ENCODE results near the gene SCAPER. TPM values are rescaled to one million over a fixed set of nuclear protein-coding genes. Genes with fewer than 3 reads are reported as not detected.

SCAPER gene
- total RNA-seq, 1 donor from 2014 or later, result 21.5 TPM

DNA sequence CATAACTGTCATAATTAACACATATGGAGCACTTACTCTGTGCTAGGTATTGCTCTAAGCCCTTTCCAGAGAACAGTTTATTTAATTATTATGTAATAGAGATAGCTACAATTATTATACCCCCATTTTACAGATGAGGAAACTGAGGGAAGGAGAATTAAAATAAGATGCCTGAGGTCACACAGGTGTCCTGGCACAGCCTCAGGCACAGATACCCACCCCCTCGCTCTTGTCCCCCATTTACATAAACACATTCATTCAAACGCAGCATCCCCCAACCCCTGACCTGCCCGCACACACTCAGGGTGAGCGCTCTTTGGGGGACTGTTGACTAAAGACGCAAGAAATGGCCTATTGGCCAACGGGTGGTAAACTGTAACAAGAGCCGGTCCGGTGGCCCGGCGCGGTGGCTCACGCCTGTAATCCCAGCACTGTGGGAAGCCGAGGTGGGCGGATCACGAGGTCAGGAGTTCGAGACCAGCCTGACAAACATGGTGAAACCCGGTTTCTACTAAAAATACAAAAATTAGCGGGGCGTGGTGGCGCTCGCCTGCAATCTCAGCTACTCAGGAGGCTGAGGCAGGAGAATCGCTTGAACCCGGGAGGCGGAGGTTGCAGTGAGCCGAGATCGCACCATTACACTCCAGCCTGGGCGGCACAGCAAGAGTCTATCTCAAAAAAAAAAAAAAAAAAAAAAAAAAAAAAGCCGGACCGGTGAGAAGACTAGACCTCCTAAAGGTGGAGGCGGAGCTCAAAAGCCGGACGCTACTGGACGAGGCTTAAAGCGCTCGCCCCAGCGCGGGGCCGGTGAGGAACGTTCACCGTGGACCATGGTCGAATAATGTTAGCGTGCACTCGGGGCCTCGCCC is 570.5 kb downstream of the SCAPER start:
- peaks cover 14% of the 10 kb centered on the region for H3K36me3 Mint-ChIP-seq (ENCODE audit: low read depth)
- intact Hi-C loops (cut with micrococcal nuclease), result loop anchor here (5.0 to 10.0 kb wide), 3 partner anchors 320 to 733 kb away; no protein-coding TSS in a partner anchor
- H3K27me3 Mint-ChIP-seq (ENCODE audit: insufficient read depth), result peaks cover 49% of the 10 kb centered on the region
- peak overlapping the region; percentile 85 for H3K27ac Mint-ChIP-seq
- DNase-seq (ENCODE audit: low spot score), result no peak
- H3K4me3 Mint-ChIP-seq, result peak overlapping the region; percentile 92
- no peaks in the 10 kb centered on the region for H3K9me3 Mint-ChIP-seq
- H3K4me1 Mint-ChIP-seq (ENCODE audit: low read depth), result peaks cover 44% of the 10 kb centered on the region

DNA sequence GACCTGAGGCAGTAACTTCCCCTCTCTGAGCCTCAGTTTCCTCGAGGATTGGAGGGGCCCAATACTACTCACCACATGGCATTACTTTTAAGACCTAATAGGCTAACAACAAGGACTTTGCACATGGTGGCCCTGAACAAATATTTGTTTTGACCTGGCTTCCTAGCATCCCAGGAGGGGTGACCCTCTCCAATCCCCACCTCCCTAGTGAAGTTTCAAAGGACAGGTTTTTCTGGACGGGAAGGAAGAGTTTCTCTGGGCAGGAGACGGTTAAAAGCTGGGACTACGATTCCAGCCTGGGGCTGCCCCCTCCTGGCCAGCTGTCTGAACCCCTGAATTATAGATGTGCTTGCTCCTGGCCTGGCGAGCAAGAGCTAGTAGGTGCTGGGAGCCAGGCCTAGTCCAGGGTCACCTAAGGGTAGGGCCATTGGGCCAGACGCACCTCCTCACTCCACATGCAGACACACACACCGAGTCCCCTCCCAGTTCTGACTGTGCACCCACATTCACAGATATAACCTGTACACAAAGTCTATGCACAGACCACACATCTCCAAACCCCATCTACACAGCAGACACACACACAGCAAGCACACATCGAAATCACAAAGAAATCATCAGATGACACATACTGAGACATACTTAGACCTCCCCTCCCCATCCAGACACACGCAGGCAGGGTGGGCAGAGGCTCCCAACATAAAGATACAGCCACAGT is 571.3 kb downstream of the SCAPER start:
- Mint-ChIP-seq H3K4me1 (ENCODE audit: low read depth) (peaks cover 38% of the 10 kb centered on the region), H3K27me3 (ENCODE audit: insufficient read depth) (peaks cover 51% of the 10 kb centered on the region), H3K27ac (no peak overlapping the region), H3K9me3 (no peaks in the 10 kb centered on the region), H3K36me3 (ENCODE audit: low read depth) (peaks cover 14% of the 10 kb centered on the region), H3K4me3 (peak overlapping the region; percentile 43)
- no peak for DNase-seq (ENCODE audit: low spot score)
- intact Hi-C loops (cut with micrococcal nuclease), result loop anchor here (5.0 to 10.0 kb wide), 2 partner anchors 321 to 733 kb away; no protein-coding TSS in a partner anchor

DNA sequence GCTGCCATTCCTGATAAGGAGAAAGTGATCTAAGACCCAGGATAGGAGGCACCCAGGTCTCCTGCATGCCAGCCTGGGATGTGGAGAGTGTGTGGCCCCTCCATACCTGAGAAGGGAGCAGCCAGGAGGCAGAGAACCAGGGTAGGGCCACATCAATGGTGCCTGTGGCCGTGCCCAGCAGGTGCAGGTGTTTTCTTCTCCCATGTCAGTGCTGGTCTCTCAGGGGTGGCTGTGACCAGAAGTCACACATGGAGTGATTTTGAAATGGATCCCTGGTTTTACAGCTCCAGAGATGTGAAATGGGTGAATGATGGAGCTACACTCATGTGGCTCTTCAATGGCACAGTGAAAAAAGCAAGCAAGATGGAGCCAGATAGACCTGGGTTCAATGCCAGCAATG is 571.8 kb downstream of the SCAPER start:
- Mint-ChIP-seq H3K4me1 (ENCODE audit: low read depth) (peaks cover 32% of the 10 kb centered on the region), H3K9me3 (no peaks in the 10 kb centered on the region), H3K4me3 (no peak overlapping the region), H3K27ac (no peak overlapping the region), H3K27me3 (ENCODE audit: insufficient read depth) (peaks cover 49% of the 10 kb centered on the region), H3K36me3 (ENCODE audit: low read depth) (peaks cover 9% of the 10 kb centered on the region)
- no peak for DNase-seq (ENCODE audit: low spot score)
- intact Hi-C loops (cut with micrococcal nuclease), result loop anchor here (5.0 to 10.0 kb wide), 2 partner anchors 321 to 734 kb away; no protein-coding TSS in a partner anchor

DNA sequence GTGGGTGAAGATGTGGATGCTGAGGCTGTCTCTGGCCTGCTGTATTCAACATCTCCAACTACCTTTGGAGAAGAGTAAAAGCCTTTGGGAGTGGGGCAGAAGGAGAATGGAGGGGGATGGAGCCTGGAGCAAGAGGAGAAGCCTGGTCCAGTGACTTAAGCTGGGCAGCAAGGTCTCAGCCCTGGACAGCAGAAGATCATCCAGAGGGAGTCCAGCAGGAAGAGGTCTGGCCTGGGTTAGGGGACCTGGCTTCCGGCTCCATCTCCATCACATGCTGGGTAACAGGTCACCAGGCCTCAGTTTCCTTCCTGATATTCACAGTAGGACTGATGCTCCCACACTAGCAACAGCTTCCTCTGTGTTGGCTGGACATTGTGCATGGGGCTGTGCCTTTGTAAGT is 572.3 kb downstream of the SCAPER start:
- Mint-ChIP-seq H3K9me3 (no peaks in the 10 kb centered on the region), H3K27me3 (ENCODE audit: insufficient read depth) (peaks cover 53% of the 10 kb centered on the region), H3K36me3 (ENCODE audit: low read depth) (peaks cover 9% of the 10 kb centered on the region), H3K4me1 (ENCODE audit: low read depth) (peaks cover 31% of the 10 kb centered on the region), H3K4me3 (no peak overlapping the region), H3K27ac (no peak overlapping the region)
- no peak for DNase-seq (ENCODE audit: low spot score)
- intact Hi-C loops (cut with micrococcal nuclease), result loop anchor here (5.0 to 10.0 kb wide), 2 partner anchors 322 to 735 kb away; no protein-coding TSS in a partner anchor

DNA sequence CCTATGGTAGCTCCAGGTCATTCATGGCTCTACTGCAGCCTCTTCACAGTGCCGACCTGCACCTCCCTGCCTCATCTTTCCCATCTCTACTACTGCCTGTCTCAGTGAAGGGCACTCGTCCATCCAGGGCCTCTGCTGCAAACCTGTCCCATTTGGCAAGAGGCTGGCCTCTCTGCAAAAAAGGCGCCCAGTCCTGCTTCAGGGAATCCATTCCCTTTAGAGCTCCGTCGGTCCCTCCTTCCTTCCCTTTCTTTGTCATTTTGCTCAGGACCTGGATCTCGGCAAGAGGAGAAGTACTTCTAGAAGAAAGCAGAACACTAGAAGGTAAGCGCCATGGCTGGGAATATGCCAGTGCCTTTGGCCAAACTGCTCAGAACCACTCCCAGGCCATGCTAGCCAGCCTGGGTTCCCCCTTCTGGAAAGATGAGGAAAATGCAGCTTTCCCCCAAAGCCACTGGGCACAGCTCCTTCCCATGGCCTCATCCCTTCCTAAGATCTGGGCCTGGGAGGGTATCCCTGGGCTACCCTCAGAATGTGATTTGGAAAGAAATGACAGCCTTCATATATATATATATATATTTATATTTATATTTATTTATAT is 575.0 kb downstream of the SCAPER start:
- Mint-ChIP-seq H3K27me3 (ENCODE audit: insufficient read depth) (peaks cover 51% of the 10 kb centered on the region), H3K9me3 (no peaks in the 10 kb centered on the region), H3K36me3 (ENCODE audit: low read depth) (no peaks in the 10 kb centered on the region), H3K4me1 (ENCODE audit: low read depth) (peaks cover 8% of the 10 kb centered on the region), H3K27ac (no peak overlapping the region), H3K4me3 (no peak overlapping the region)
- no peak for DNase-seq (ENCODE audit: low spot score)
- intact Hi-C loops (cut with micrococcal nuclease), result loop anchor here (5.0 to 10.0 kb wide), 2 partner anchors 325 to 737 kb away; no protein-coding TSS in a partner anchor

DNA sequence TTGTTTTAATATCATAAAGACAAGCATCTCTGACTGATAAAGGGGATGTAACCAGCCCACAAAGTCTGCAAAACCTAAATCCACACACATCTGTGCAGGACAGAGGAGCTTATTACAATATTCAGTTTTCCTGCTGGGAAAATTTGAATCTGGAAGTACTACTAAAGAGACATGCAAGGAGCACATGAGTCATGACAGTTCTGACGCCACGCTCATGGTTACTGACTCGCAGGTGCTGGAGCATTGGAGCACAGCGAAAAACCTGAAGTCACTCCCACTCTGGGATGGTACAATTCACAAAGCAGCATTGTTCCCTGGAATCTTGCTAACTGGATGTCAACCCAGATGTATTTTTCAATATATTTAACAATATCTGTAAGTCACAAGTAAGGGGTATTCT is 576.2 kb downstream of the SCAPER start:
- Mint-ChIP-seq H3K27me3 (ENCODE audit: insufficient read depth) (peaks cover 45% of the 10 kb centered on the region), H3K9me3 (no peaks in the 10 kb centered on the region), H3K4me3 (no peak overlapping the region), H3K36me3 (ENCODE audit: low read depth) (no peaks in the 10 kb centered on the region), H3K4me1 (ENCODE audit: low read depth) (peaks cover 1% of the 10 kb centered on the region), H3K27ac (no peak overlapping the region)
- intact Hi-C loops (cut with micrococcal nuclease), result no loop called here
- no peak for DNase-seq (ENCODE audit: low spot score)

DNA sequence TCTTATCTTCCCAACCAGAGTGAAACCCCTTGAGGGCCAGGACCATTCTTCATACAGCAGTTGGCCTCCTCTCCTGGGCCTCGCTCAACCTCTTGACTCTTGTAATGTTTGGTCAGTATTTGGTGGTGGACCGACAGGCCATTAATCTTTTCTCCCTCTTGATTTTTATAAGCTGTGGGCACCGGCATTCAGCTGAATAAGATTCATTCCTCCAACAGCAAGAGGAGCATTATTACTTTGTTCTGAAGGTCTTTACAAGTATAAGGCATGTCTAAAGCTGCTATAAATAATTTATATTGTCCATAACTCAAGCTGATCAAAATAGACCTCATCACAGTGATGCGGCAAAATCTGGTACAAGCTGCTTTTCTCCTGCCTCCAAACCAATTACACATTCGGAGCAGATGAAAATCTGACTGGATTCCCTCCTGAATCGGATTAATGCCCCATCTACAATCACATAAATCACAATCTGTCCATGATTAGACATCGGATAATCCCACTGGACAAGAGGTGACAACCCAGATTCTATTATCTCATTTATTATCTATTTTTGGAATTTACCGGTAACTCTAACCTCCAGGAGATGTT is 576.9 kb downstream of the SCAPER start:
- intact Hi-C loops (cut with micrococcal nuclease), result no loop called here
- Mint-ChIP-seq H3K36me3 (ENCODE audit: low read depth) (no peaks in the 10 kb centered on the region), H3K4me3 (no peak overlapping the region), H3K27ac (no peak overlapping the region), H3K27me3 (ENCODE audit: insufficient read depth) (peaks cover 41% of the 10 kb centered on the region), H3K9me3 (no peaks in the 10 kb centered on the region), H3K4me1 (ENCODE audit: low read depth) (no peaks in the 10 kb centered on the region)
- DNase-seq (ENCODE audit: low spot score), result no peak

DNA sequence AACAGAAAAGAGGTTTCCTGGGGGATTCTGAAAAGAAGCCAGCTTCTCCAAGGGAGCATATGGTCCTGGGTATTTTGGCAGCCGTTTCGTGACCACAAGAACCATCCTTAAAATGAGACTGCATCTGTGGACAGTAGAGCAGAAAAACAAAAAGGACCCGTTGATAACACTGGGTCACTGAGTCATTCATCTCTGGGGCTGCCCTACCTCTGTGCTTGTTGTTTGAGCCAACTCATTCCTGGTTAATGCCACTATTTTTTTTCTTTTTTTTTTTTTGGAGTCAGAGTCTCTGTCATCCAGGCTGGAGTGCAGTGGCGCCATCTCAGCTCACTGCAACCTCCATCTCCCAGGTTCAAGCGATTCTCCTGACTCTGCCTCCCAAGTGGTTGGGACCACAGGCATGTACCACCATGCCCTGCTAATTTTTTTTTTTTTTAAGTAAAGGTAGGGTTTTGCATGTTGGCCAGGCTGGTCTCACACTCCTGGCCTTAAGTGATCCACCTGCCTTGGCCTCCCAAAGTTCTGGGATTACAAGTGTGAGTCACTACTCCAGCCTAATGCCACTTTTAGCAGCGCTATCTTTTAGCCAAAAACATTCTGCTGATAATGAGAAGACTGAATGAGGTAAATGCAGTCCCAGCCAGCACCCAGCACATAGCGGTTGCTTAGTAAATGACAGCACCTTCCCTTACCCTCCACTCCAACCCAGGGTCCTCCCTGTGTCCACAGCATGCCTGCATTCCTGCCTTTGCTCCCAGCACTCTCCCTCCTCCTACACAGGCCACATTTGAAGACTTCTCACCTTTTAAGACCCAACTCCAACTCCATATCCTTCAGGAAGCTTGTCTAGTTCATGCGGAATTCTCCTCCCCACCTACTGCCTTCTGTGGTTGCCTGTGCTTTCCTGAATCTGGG is 577.7 kb downstream of the SCAPER start:
- Mint-ChIP-seq H3K4me1 (ENCODE audit: low read depth) (no peaks in the 10 kb centered on the region), H3K27ac (no peak overlapping the region), H3K36me3 (ENCODE audit: low read depth) (no peaks in the 10 kb centered on the region), H3K9me3 (no peaks in the 10 kb centered on the region), H3K4me3 (no peak overlapping the region), H3K27me3 (ENCODE audit: insufficient read depth) (peaks cover 45% of the 10 kb centered on the region)
- DNase-seq (ENCODE audit: low spot score), result no peak
- intact Hi-C loops (cut with micrococcal nuclease), result no loop called here

DNA sequence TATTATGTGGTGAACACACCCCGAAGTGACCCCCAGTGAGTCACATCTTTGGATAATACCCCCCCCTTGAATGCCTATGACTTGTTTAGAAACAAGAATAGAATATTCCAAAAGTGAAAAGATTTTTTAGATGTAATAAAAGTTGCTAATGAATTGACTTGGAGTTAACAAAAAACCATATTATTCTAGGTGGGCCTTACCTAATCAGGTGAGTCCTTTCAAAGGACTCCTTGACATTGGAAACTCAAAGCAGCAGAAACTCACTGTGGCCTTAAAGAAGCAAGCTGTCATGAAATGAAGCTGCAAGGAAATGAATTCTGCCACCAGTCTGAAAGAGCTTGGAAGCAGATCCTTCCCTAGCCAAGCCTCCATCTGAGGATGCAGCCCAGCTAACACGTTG is 579.4 kb downstream of the SCAPER start:
- Mint-ChIP-seq H3K9me3 (no peaks in the 10 kb centered on the region), H3K4me1 (ENCODE audit: low read depth) (no peaks in the 10 kb centered on the region), H3K27me3 (ENCODE audit: insufficient read depth) (peaks cover 41% of the 10 kb centered on the region), H3K36me3 (ENCODE audit: low read depth) (no peaks in the 10 kb centered on the region), H3K27ac (no peak overlapping the region), H3K4me3 (no peak overlapping the region)
- intact Hi-C loops (cut with micrococcal nuclease), result no loop called here
- DNase-seq (ENCODE audit: low spot score), result no peak

DNA sequence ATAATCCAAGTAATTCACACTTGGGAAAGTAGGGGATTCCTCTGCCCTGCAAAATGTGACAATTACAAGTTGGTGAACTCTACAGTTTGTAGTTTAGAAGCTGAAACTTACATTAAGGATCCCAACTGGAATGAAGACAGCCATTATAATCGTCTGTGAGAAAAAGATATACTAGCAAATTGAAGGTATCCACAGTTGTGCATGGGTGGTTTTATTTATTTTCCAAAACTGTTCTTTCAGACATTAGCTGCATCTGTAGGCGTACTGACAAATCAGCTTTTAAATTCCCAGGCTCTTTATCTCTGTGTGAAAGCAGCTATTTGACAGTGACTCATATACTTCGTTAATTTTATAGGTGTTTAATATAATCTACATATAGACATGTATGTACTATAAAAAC is 581.1 kb downstream of the SCAPER start:
- no peak for DNase-seq (ENCODE audit: low spot score)
- Mint-ChIP-seq H3K9me3 (no peaks in the 10 kb centered on the region), H3K4me3 (no peak overlapping the region), H3K27ac (no peak overlapping the region), H3K36me3 (ENCODE audit: low read depth) (no peaks in the 10 kb centered on the region), H3K27me3 (ENCODE audit: insufficient read depth) (peaks cover 29% of the 10 kb centered on the region), H3K4me1 (ENCODE audit: low read depth) (no peaks in the 10 kb centered on the region)
- intact Hi-C loops (cut with micrococcal nuclease), result no loop called here

DNA sequence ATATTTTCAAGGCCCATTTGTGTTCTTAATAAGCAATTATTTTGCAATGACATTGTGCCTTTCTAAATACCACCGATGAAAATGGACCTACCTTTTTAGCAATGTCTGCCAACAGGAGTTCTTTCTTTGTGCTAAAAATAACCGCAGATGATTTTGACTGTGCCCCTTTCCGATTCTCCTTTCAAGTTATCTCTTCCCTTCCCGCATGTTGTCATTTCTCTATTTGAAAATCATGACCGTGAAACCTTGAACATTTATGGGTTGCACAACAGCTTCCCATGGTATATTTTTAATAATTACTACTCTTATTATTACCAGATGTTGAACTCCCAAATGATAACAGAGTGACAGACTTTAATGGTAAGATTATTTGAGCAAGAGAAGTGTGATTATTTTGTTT is 583.5 kb downstream of the SCAPER start:
- Mint-ChIP-seq H3K4me1 (ENCODE audit: low read depth) (no peaks in the 10 kb centered on the region), H3K27ac (no peak overlapping the region), H3K27me3 (ENCODE audit: insufficient read depth) (peaks cover 16% of the 10 kb centered on the region), H3K4me3 (no peak overlapping the region), H3K9me3 (no peaks in the 10 kb centered on the region), H3K36me3 (ENCODE audit: low read depth) (no peaks in the 10 kb centered on the region)
- no peak for DNase-seq (ENCODE audit: low spot score)
- intact Hi-C loops (cut with micrococcal nuclease), result no loop called here

DNA sequence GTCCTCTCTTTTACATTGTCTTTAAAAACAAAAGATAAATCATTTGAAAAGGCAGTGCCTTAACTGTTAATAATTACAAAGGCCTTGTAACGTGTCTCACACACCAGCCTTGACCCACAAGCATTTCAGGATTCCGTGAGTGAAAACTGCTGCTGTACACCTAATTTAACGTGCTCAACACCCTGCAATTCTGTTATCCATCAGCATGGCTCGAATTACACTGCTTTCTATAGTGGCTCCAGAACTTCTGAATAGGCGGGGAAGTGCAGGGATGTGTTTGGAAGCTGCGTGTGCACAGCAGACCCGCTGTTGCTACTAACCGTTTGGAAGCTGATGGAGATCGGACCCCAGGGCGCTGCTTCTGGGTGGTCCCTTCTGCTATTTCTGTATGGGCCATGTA is 584.0 kb downstream of the SCAPER start:
- Mint-ChIP-seq H3K36me3 (ENCODE audit: low read depth) (no peaks in the 10 kb centered on the region), H3K4me3 (no peak overlapping the region), H3K4me1 (ENCODE audit: low read depth) (no peaks in the 10 kb centered on the region), H3K9me3 (no peaks in the 10 kb centered on the region), H3K27me3 (ENCODE audit: insufficient read depth) (peaks cover 14% of the 10 kb centered on the region), H3K27ac (no peak overlapping the region)
- intact Hi-C loops (cut with micrococcal nuclease), result no loop called here
- no peak for DNase-seq (ENCODE audit: low spot score)

Measured in activated T-helper 1 cell treated with anti-CD3 and anti-CD28 coated beads, Interleukin-12 subunit alpha, Interleukin-12 subunit beta, Interleukin-2, Interleukin-4 antibody, amounts not matched to agents 30 ng/mL and 10 ng/mL and 1 ng/mL, durations not matched to agents 14 hours and 24 hours and 36 hours (primary cell).